Neural progenitor cell (in vitro differentiated cells): Measurements from ENCODE around the gene GNRHR.

Experiments
- CTCF ChIP-seq: fragments of 200-600 bp; sonication (generic); IDR thresholded peaks from 2 replicates; pipeline ENCODE4 v1.5.1; 2017; ENCODE audit warnings: antibody characterized with exemption, mild to moderate bottlenecking
- EZH2phosphoT487 ChIP-seq: fragments of 200-600 bp; sonication (generic); IDR thresholded peaks from 2 replicates; pipeline ENCODE4 v1.6.1; 2017; ENCODE audit warnings: antibody characterized with exemption

DNA sequence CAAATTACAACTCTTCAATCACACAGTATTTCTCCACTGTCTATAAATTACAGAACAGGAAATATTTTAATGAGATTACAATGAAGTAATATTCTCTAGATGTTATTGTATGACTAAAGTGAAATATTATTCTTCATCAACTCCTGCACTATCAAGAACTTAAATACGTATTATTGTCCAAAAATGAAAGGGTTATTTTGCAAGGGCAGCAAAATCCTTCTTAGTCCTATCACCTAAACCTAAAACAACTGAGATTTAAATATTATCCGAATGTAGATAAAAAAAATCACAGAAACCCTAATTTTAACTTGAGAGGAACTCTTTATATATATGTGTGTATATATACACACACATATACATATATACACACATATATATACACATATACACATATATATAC lies 58.1 kb downstream of the GNRHR start:
- TF ChIP-seq CTCF (no peak), EZH2phosphoT487 (no peak)
